ENCODE measurements around the gene PROSER2. TPM values are rescaled to one million over a fixed set of nuclear protein-coding genes. Genes with fewer than 3 reads are reported as not detected.

PROSER2 gene
- total RNA-seq, 1 donor from 2014 or later, result 7.1 TPM

GRCh38 chr10:11795101-11795920, 27.8 kb upstream of the PROSER2 start:
- no peak overlapping the region for H3K4me3 Mint-ChIP-seq (ENCODE audit: unreplicated experiment)
- TF ChIP-seq, protein P1, sequence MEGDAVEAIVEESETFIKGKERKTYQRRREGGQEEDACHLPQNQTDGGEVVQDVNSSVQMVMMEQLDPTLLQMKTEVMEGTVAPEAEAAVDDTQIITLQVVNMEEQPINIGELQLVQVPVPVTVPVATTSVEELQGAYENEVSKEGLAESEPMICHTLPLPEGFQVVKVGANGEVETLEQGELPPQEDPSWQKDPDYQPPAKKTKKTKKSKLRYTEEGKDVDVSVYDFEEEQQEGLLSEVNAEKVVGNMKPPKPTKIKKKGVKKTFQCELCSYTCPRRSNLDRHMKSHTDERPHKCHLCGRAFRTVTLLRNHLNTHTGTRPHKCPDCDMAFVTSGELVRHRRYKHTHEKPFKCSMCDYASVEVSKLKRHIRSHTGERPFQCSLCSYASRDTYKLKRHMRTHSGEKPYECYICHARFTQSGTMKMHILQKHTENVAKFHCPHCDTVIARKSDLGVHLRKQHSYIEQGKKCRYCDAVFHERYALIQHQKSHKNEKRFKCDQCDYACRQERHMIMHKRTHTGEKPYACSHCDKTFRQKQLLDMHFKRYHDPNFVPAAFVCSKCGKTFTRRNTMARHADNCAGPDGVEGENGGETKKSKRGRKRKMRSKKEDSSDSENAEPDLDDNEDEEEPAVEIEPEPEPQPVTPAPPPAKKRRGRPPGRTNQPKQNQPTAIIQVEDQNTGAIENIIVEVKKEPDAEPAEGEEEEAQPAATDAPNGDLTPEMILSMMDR (IDR thresholded peaks at IDR 0.05), result no peak
- H3K9me3 Mint-ChIP-seq (ENCODE audit: unreplicated experiment), result no peaks in the 10 kb centered on the region
- no peaks in the 10 kb centered on the region for H3K36me3 Mint-ChIP-seq (ENCODE audit: unreplicated experiment)
- no peak overlapping the region for H3K27ac Mint-ChIP-seq (ENCODE audit: unreplicated experiment)
- peaks cover 3% of the 10 kb centered on the region for H3K27me3 Mint-ChIP-seq (ENCODE audit: unreplicated experiment)
- H3K4me1 Mint-ChIP-seq (ENCODE audit: unreplicated experiment), result peaks cover 15% of the 10 kb centered on the region
- no peak for DNase-seq (ENCODE audit: extremely low spot score, unreplicated experiment)

- no peak for DNase-seq (ENCODE audit: extremely low spot score, unreplicated experiment)
- Mint-ChIP-seq H3K4me3 (ENCODE audit: unreplicated experiment) (no peak overlapping the region), H3K9me3 (ENCODE audit: unreplicated experiment) (no peaks in the 10 kb centered on the region), H3K36me3 (ENCODE audit: unreplicated experiment) (no peaks in the 10 kb centered on the region), H3K27me3 (ENCODE audit: unreplicated experiment) (peaks cover 3% of the 10 kb centered on the region), H3K4me1 (ENCODE audit: unreplicated experiment) (peaks cover 15% of the 10 kb centered on the region), H3K27ac (ENCODE audit: unreplicated experiment) (no peak overlapping the region)
- TF ChIP-seq, protein P1 (IDR thresholded peaks at IDR 0.05), result no peak
Observed at GRCh38 chr10:11796474-11796873, 26.7 kb upstream of the PROSER2 start.

DNA sequence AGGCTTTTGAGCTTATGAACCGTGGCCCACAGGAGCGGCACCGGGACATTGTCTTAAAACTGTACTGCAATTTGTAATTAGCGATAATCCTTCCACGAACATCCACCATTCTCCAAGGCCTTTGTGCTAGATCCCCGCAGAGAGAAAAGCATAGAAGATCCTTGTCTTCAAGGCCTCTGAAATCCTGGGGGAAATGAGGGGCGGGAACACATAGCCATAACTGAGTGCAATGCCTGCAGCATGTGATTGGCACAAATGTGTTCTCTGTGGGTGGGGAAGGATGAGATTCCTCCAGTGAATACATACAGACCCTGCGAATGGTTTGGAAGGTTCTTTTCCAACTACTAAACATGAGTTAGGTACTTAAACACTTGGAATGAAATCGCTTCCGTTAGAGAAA, 25.9 kb upstream of the PROSER2 start:
- H3K27me3 Mint-ChIP-seq (ENCODE audit: unreplicated experiment), result peaks cover 1% of the 10 kb centered on the region
- TF ChIP-seq, protein P1 (IDR thresholded peaks at IDR 0.05), result no peak
- DNase-seq (ENCODE audit: extremely low spot score, unreplicated experiment), result no peak
- H3K4me3 Mint-ChIP-seq (ENCODE audit: unreplicated experiment), result no peak overlapping the region
- peaks cover 15% of the 10 kb centered on the region for H3K4me1 Mint-ChIP-seq (ENCODE audit: unreplicated experiment)
- H3K36me3 Mint-ChIP-seq (ENCODE audit: unreplicated experiment), result no peaks in the 10 kb centered on the region
- no peaks in the 10 kb centered on the region for H3K9me3 Mint-ChIP-seq (ENCODE audit: unreplicated experiment)
- H3K27ac Mint-ChIP-seq (ENCODE audit: unreplicated experiment), result no peak overlapping the region

GRCh38 chr10:11797847-11798633, 25.1 kb upstream of the PROSER2 start:
- Mint-ChIP-seq H3K27me3 (ENCODE audit: unreplicated experiment) (no peaks in the 10 kb centered on the region), H3K4me3 (ENCODE audit: unreplicated experiment) (no peak overlapping the region), H3K27ac (ENCODE audit: unreplicated experiment) (no peak overlapping the region), H3K9me3 (ENCODE audit: unreplicated experiment) (no peaks in the 10 kb centered on the region), H3K4me1 (ENCODE audit: unreplicated experiment) (peaks cover 15% of the 10 kb centered on the region), H3K36me3 (ENCODE audit: unreplicated experiment) (no peaks in the 10 kb centered on the region)
- TF ChIP-seq, protein P1 (IDR thresholded peaks at IDR 0.05), result no peak
- DNase-seq (ENCODE audit: extremely low spot score, unreplicated experiment), result no peak

All from osteocyte (in vitro differentiated cells).